PC-3 (cell line): ENCODE results near the gene CA6. TPM values are rescaled to one million over a fixed set of nuclear protein-coding genes. Genes with fewer than 3 reads are reported as not detected.

Experiments
- ATAC-seq: fragments of 200-7000 bp; cut with Tn5 transposase; 2 replicates; pipeline ENCODE4 v1.9.1; 2020; ENCODE audit warnings: mild to moderate bottlenecking, moderate library complexity
- BruUV-seq: library from RNA; stranded (reverse); fragments of 400-500 nt; replicated peaks from 2 replicates; lab custom pipeline; 2021; lab: Mats Ljungman, UMichigan
- CTCF ChIA-PET: fragments of 300-600 bp; sonication (Branson Sonifier 250); formaldehyde crosslinking; loops from one replicate; lab custom pipeline; 2022; ENCODE audit warnings: antibody characterized with exemption; lab: Charles Lee
- POLR2A ChIA-PET: fragments of 300-600 bp; sonication (Branson Sonifier 250); formaldehyde crosslinking; loops from one replicate; lab custom pipeline; 2022; ENCODE audit warnings: antibody characterized with exemption; ENCODE audit not compliant: unreplicated experiment; lab: Charles Lee
- DNase-seq: peaks from one replicate; pipeline ENCODE4 v3.0.0-alpha.2; 2015
- H2AFZ ChIP-seq: fragments of 300-600 bp; sonication (generic); 2 replicates; pipeline ENCODE4 v1.6.0; 2016; ENCODE audit warnings: antibody characterized with exemption, low read length
- H3F3A ChIP-seq: fragments of 300-600 bp; sonication (generic); one replicate; pipeline ENCODE4 v1.6.0; 2017; ENCODE audit warnings: antibody characterized with exemption, low read length, control low read depth, mild to moderate bottlenecking; ENCODE audit not compliant: unreplicated experiment
- H3K27ac ChIP-seq: fragments of 300-600 bp; sonication (generic); 2 replicates; pipeline ENCODE4 v1.5.1; 2016; ENCODE audit warnings: mild to moderate bottlenecking, low read length
- H3K27me3 ChIP-seq: fragments of 300-600 bp; sonication (generic); 2 replicates; pipeline ENCODE4 v1.6.1; 2016; ENCODE audit warnings: low read length, mixed read lengths
- H3K36me3 ChIP-seq: fragments of 300-600 bp; sonication (generic); 2 replicates; pipeline ENCODE4 v1.6.1; 2016; ENCODE audit warnings: low read depth, mixed run types, low read length, mixed read lengths
- H3K4me1 ChIP-seq: fragments of 300-600 bp; sonication (generic); 2 replicates; pipeline ENCODE4 v1.5.1; 2016; ENCODE audit warnings: low read length; ENCODE audit not compliant: insufficient read depth
- H3K4me2 ChIP-seq: fragments of 300-600 bp; sonication (generic); 2 replicates; pipeline ENCODE4 v1.6.0; 2016; ENCODE audit warnings: low read length
- H3K4me3 ChIP-seq: fragments of 300-600 bp; sonication (generic); 2 replicates; pipeline ENCODE4 v1.5.1; 2016; ENCODE audit warnings: mild to moderate bottlenecking, low read length, mixed read lengths
- H3K79me2 ChIP-seq: fragments of 300-600 bp; sonication (generic); 2 replicates; pipeline ENCODE4 v1.6.1; 2017; ENCODE audit warnings: low read length, mixed read lengths
- H3K9ac ChIP-seq: fragments of 300-600 bp; sonication (generic); 2 replicates; pipeline ENCODE4 v1.6.0; 2016; ENCODE audit warnings: mild to moderate bottlenecking, low read length
- H3K9me2 ChIP-seq: fragments of 300-600 bp; sonication (generic); replicated peaks from 2 replicates; pipeline ENCODE4 v1.6.1; 2016; ENCODE audit warnings: mixed run types, low read length, mixed read lengths
- H3K9me3 ChIP-seq: fragments of 300-600 bp; sonication (generic); 2 replicates; pipeline ENCODE4 v1.6.1; 2016; ENCODE audit warnings: low read length, mixed read lengths
- H4K20me1 ChIP-seq: fragments of 300-600 bp; sonication (generic); 2 replicates; pipeline ENCODE4 v1.6.1; 2016; ENCODE audit warnings: low read length, mixed read lengths
- EZH2 ChIP-seq: fragments of 300-600 bp; sonication (generic); IDR thresholded peaks from one replicate; pipeline ENCODE4 v1.6.1; 2017; ENCODE audit warnings: antibody characterized with exemption, mild to moderate bottlenecking, low read length; ENCODE audit not compliant: unreplicated experiment
- EZH2phosphoT487 ChIP-seq: fragments of 300-600 bp; sonication (generic); IDR thresholded peaks from 2 replicates; pipeline ENCODE4 v1.6.1; 2018; ENCODE audit warnings: mild to moderate bottlenecking, antibody characterized with exemption, low read length, borderline replicate concordance
- intact Hi-C: fragments of 100-400 bp; cut with micrococcal nuclease; formaldehyde crosslinking; loops from 2 replicates; pipeline ENCODE4 v1.9.0; 2023
- total RNA-seq: library from RNA; depleted of rRNA; stranded (reverse); fragments of >200 nt; gene quantifications from 2 replicates; pipeline ENCODE4 v1.2.3, GENCODE V29; 2014
- TF ChIP-seq, protein P1 (sequence below): fragments of 300-600 bp; sonication (generic); conservative IDR thresholded peaks from 2 replicates; pipeline ENCODE4 v1.5.1; 2017; ENCODE audit warnings: antibody characterized with exemption, low read depth, mild to moderate bottlenecking, low read length

CA6 gene
- total RNA-seq, 1 experiment from 2014 or later, result 0.18 TPM

DNA sequence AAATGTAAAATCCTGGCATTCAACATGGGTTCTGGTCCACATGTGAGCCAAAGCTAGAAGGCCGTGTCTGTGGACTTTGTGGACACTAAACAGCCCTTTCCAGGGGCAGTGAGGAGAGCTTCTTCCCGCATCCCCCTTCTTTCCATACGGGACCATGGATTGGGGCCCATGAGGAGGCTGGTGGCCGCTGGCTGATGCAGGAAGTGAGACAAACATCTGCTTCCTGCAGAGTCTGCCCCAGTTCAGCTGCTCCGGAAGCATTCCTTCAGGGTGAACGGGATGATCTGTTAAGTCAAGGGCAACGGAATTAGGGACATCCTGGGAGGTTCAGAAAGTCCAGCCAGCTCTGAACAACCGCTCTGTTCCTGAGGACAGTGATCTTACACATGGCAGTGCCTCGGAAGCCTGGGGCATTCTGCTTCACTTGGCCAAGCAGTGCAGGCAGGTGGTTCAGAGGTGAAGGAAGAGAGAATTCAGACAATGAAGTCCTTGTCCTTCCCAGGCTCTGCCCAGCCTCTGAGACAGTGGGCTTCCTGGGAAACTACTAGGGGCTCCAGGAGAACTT is 1.5 kb downstream of the CA6 start:
- Histone ChIP-seq H3K9me3 (no peaks in the 10 kb centered on the region), H3K4me2 (no peak overlapping the region), H3K4me1 (peaks cover 3% of the 10 kb centered on the region), H3K79me2 (no peaks in the 10 kb centered on the region), H4K20me1 (no peaks in the 10 kb centered on the region), H2AFZ (no peak overlapping the region), H3K27ac (no peak overlapping the region), H3K4me3 (no peak overlapping the region), H3K36me3 (no peaks in the 10 kb centered on the region), H3K9ac (no peak overlapping the region), H3K27me3 (no peaks in the 10 kb centered on the region), H3K9me2 (no peaks in the 10 kb centered on the region), H3F3A (no peaks in the 10 kb centered on the region)
- intact Hi-C loops, result no loop called here
- ATAC-seq, result no peak
- no TSS peak for BruUV-seq
- POLR2A ChIA-PET, result no interaction called here
- TF ChIP-seq EZH2phosphoT487 (no peak), EZH2 (no peak)
- TF ChIP-seq, protein P1, sequence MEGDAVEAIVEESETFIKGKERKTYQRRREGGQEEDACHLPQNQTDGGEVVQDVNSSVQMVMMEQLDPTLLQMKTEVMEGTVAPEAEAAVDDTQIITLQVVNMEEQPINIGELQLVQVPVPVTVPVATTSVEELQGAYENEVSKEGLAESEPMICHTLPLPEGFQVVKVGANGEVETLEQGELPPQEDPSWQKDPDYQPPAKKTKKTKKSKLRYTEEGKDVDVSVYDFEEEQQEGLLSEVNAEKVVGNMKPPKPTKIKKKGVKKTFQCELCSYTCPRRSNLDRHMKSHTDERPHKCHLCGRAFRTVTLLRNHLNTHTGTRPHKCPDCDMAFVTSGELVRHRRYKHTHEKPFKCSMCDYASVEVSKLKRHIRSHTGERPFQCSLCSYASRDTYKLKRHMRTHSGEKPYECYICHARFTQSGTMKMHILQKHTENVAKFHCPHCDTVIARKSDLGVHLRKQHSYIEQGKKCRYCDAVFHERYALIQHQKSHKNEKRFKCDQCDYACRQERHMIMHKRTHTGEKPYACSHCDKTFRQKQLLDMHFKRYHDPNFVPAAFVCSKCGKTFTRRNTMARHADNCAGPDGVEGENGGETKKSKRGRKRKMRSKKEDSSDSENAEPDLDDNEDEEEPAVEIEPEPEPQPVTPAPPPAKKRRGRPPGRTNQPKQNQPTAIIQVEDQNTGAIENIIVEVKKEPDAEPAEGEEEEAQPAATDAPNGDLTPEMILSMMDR, result no peak
- CTCF ChIA-PET, result no interaction called here
- DNase-seq, result no peak

DNA sequence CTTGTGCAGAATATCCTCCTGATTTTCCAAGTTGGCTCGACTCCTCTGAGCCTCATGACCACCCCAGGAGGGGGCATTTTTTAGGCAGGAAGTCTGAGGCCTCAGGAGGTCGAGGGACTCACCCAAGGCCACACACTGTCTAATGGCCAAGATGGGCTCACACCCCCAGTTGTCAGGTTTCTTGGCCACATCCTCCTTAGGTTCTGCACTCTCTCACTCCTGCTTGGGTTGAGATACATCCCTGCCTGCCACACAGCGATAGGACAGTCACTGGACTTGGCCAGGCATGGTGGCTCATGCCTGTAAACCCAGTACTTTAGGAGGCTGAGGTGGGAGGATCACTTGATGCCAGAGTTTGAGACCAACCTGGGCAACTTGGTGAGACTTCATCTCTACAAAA is 4.6 kb downstream of the CA6 start:
- no peaks in the 10 kb centered on the region for H3K9me3 ChIP-seq
- DNase-seq (no peak), ATAC-seq (no peak)
- no peaks in the 10 kb centered on the region for H3K79me2 ChIP-seq
- no peak overlapping the region for H3K4me2 ChIP-seq
- no peaks in the 10 kb centered on the region for H3K36me3 ChIP-seq
- intact Hi-C loops, result no loop called here
- no peak for TF ChIP-seq EZH2phosphoT487
- TF ChIP-seq, protein P1, result no peak
- no peak for TF ChIP-seq EZH2
- no peaks in the 10 kb centered on the region for H3F3A ChIP-seq
- H3K4me1 ChIP-seq, result no peaks in the 10 kb centered on the region
- no TSS peak for BruUV-seq
- H2AFZ ChIP-seq, result no peak overlapping the region
- no peaks in the 10 kb centered on the region for H4K20me1 ChIP-seq
- CTCF ChIA-PET, result no interaction called here
- no peak overlapping the region for H3K9ac ChIP-seq
- POLR2A ChIA-PET, result no interaction called here
- no peak overlapping the region for H3K4me3 ChIP-seq
- H3K9me2 ChIP-seq, result no peaks in the 10 kb centered on the region
- no peak overlapping the region for H3K27ac ChIP-seq
- no peaks in the 10 kb centered on the region for H3K27me3 ChIP-seq

DNA sequence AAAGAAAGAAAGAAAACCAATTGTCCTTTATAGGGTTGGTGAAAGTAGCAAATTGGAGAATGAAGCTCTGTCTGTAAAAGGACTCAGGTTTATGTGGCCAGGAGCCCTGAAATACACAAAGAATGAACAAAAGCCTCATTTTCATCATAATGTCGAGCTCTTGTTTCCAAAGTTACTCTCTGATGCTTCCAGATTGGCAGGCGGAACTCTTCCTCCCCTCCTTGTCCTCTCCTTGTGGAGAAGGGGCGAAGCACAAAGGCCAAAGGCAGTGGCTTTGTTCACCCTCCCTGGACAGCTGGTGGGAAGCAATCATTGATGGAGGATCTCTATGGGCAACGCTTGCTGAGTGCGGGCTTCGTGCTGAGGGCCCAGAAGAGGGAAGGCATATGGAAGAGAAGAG is 5.6 kb downstream of the CA6 start:
- TF ChIP-seq, protein P1, result no peak
- TF ChIP-seq EZH2phosphoT487, result no peak
- TF ChIP-seq EZH2, result no peak
- ChIA-PET CTCF (interaction anchor here (0.6 to 0.9 kb wide), 3 partner anchors 9 to 322 kb away, joined by 3 to 6 read pairs (median 3); no protein-coding TSS in a partner anchor), POLR2A (no interaction called here)
- Histone ChIP-seq H3K4me1 (no peaks in the 10 kb centered on the region), H3K4me2 (no peak overlapping the region), H3F3A (no peaks in the 10 kb centered on the region), H3K9ac (no peak overlapping the region), H3K79me2 (no peaks in the 10 kb centered on the region), H3K27me3 (no peaks in the 10 kb centered on the region), H3K4me3 (no peak overlapping the region), H3K9me3 (no peaks in the 10 kb centered on the region), H3K36me3 (no peaks in the 10 kb centered on the region), H4K20me1 (no peaks in the 10 kb centered on the region), H2AFZ (no peak overlapping the region), H3K9me2 (no peaks in the 10 kb centered on the region), H3K27ac (no peak overlapping the region)
- no TSS peak for BruUV-seq
- DNase-seq, result no peak
- no peak for ATAC-seq
- intact Hi-C loops, result no loop called here
